Smooth muscle cell (in vitro differentiated cells): ENCODE results near the gene ABCG5. TPM values are rescaled to one million over a fixed set of nuclear protein-coding genes. Genes with fewer than 3 reads are reported as not detected.

ENCODE experiments used
- DNase-seq: peaks from one replicate; lab custom pipeline; 2025; ENCODE audit not compliant: unreplicated experiment; lab: John Stamatoyannopoulos, UW
- H2AFZ ChIP-seq: fragments of 200-600 bp; sonication (generic); 2 replicates; pipeline ENCODE4 v1.6.0; 2016; ENCODE audit warnings: antibody characterized with exemption, low read depth, mild to moderate bottlenecking
- H3F3A ChIP-seq: fragments of 200-600 bp; sonication (generic); 2 replicates; pipeline ENCODE4 v1.6.0; 2017; ENCODE audit warnings: antibody characterized with exemption, low read depth
- H3K27ac ChIP-seq: fragments of 200-600 bp; sonication (generic); 2 replicates; pipeline ENCODE4 v1.5.1; 2016; ENCODE audit warnings: low read depth, mild to moderate bottlenecking
- H3K27me3 ChIP-seq: fragments of 200-600 bp; sonication (generic); 2 replicates; pipeline ENCODE4 v1.6.1; 2016; ENCODE audit warnings: low read depth, mild to moderate bottlenecking
- H3K36me3 ChIP-seq: fragments of 200-600 bp; sonication (generic); 2 replicates; pipeline ENCODE4 v1.5.1; 2016; ENCODE audit warnings: low read depth
- H3K4me1 ChIP-seq: fragments of 200-600 bp; sonication (generic); 2 replicates; pipeline ENCODE4 v1.5.1; 2016; ENCODE audit warnings: low read depth
- H3K4me2 ChIP-seq: fragments of 200-600 bp; sonication (generic); 2 replicates; pipeline ENCODE4 v1.6.0; 2016; ENCODE audit warnings: mild to moderate bottlenecking
- H3K4me3 ChIP-seq: fragments of 200-600 bp; sonication (generic); 2 replicates; pipeline ENCODE4 v1.5.1; 2016; ENCODE audit warnings: mild to moderate bottlenecking
- H3K79me2 ChIP-seq: fragments of 200-600 bp; sonication (generic); 2 replicates; pipeline ENCODE4 v1.6.0; 2016; ENCODE audit warnings: low read depth, mild to moderate bottlenecking
- H3K9ac ChIP-seq: fragments of 200-600 bp; sonication (generic); 2 replicates; pipeline ENCODE4 v1.6.0; 2016; ENCODE audit warnings: low read depth
- H3K9me3 ChIP-seq: fragments of 200-600 bp; sonication (generic); replicated peaks from 2 replicates; pipeline ENCODE4 v1.5.1; 2016; ENCODE audit warnings: low read depth
- H4K20me1 ChIP-seq: fragments of 200-600 bp; sonication (generic); 2 replicates; pipeline ENCODE4 v1.6.0; 2016; ENCODE audit warnings: low read depth
- WGBS: methylation state at CpG from one replicate; pipeline ENCODE4 v1.1.7; 2016; ENCODE audit warnings: low lambda C conversion rate; 5-methylcytosine and 5-hydroxymethylcytosine counted together
- polyA plus RNA-seq: library from polyadenylated mRNA; unstranded; fragments of >200 nt; fragmentation: Nextera tagmentation; extraction: Ambion mirVana; gene quantifications from 2 replicates; pipeline ENCODE4 v1.2.1, GENCODE V29; 2016
- total RNA-seq: library from RNA; depleted of rRNA; stranded (reverse); fragments of >200 nt; gene quantifications from 2 replicates; pipeline ENCODE4 v1.2.3, GENCODE V29; 2014
- TF ChIP-seq, protein P1 (sequence below): fragments of 200-600 bp; sonication (generic); IDR thresholded peaks from 2 replicates; pipeline ENCODE4 v1.5.1; 2017; ENCODE audit warnings: borderline replicate concordance, mild to moderate bottlenecking, antibody characterized with exemption; ENCODE audit not compliant: insufficient read depth, poor library complexity, severe bottlenecking

ABCG5 gene
- total and polyA plus RNA-seq, 2 experiments from 2014 or later, result not detected

DNA sequence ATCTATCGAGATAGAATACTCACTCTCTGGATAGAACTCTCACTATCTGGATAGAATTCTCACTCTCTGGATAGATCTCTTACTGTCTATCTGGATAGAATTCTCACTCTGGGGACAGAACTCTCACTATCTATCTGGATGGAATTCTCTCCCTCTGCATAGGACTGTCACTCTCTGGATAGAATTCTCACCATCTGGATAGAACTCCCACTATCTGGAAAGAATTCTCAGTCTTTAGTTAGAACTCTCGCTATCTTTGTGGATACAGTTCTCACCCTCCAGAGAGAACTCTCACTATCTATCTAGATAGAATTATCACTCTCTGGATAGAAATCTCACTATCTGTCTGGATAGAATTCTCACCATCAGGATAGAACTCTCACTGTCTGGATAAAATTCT, 16.7 kb upstream of the ABCG5 start:
- Histone ChIP-seq H3F3A (no peaks in the 10 kb centered on the region), H3K4me3 (no peak overlapping the region), H3K4me2 (no peak overlapping the region), H2AFZ (no peak overlapping the region), H3K27ac (no peak overlapping the region), H3K27me3 (peaks cover 50% of the 10 kb centered on the region), H3K79me2 (no peaks in the 10 kb centered on the region), H3K9me3 (no peaks in the 10 kb centered on the region), H4K20me1 (no peaks in the 10 kb centered on the region), H3K9ac (no peak overlapping the region), H3K36me3 (no peaks in the 10 kb centered on the region), H3K4me1 (no peaks in the 10 kb centered on the region)
- 84% methylated on average over 2 of the region's 2 CpGs for WGBS
- TF ChIP-seq, protein P1, sequence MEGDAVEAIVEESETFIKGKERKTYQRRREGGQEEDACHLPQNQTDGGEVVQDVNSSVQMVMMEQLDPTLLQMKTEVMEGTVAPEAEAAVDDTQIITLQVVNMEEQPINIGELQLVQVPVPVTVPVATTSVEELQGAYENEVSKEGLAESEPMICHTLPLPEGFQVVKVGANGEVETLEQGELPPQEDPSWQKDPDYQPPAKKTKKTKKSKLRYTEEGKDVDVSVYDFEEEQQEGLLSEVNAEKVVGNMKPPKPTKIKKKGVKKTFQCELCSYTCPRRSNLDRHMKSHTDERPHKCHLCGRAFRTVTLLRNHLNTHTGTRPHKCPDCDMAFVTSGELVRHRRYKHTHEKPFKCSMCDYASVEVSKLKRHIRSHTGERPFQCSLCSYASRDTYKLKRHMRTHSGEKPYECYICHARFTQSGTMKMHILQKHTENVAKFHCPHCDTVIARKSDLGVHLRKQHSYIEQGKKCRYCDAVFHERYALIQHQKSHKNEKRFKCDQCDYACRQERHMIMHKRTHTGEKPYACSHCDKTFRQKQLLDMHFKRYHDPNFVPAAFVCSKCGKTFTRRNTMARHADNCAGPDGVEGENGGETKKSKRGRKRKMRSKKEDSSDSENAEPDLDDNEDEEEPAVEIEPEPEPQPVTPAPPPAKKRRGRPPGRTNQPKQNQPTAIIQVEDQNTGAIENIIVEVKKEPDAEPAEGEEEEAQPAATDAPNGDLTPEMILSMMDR, result no peak
- no peak for DNase-seq

GRCh38 chr2:43854671-43855070, 16.0 kb upstream of the ABCG5 start:
- no peak overlapping the region for H3K4me2 ChIP-seq
- TF ChIP-seq, protein P1, result no peak
- DNase-seq, result no peak
- H3F3A ChIP-seq, result no peaks in the 10 kb centered on the region
- no peak overlapping the region for H3K4me3 ChIP-seq
- no peaks in the 10 kb centered on the region for H3K4me1 ChIP-seq
- no peak overlapping the region for H2AFZ ChIP-seq
- H4K20me1 ChIP-seq, result no peaks in the 10 kb centered on the region
- no peak overlapping the region for H3K27ac ChIP-seq
- WGBS, result 83% methylated on average over 3 of the region's 3 CpGs
- H3K27me3 ChIP-seq, result peaks cover 48% of the 10 kb centered on the region
- H3K36me3 ChIP-seq, result no peaks in the 10 kb centered on the region
- H3K9ac ChIP-seq, result no peak overlapping the region
- no peaks in the 10 kb centered on the region for H3K79me2 ChIP-seq
- no peaks in the 10 kb centered on the region for H3K9me3 ChIP-seq

GRCh38 chr2:43853141-43854081, 14.8 kb upstream of the ABCG5 start:
- peaks cover 37% of the 10 kb centered on the region for H3K27me3 ChIP-seq
- no peak overlapping the region for H2AFZ ChIP-seq
- TF ChIP-seq, protein P1, result no peak
- H3K4me2 ChIP-seq, result no peak overlapping the region
- no peaks in the 10 kb centered on the region for H3K9me3 ChIP-seq
- H3K9ac ChIP-seq, result no peak overlapping the region
- H3K27ac ChIP-seq, result no peak overlapping the region
- H3K36me3 ChIP-seq, result no peaks in the 10 kb centered on the region
- no peak for DNase-seq
- no peak overlapping the region for H3K4me3 ChIP-seq
- H3K4me1 ChIP-seq, result no peaks in the 10 kb centered on the region
- no peaks in the 10 kb centered on the region for H4K20me1 ChIP-seq
- H3K79me2 ChIP-seq, result no peaks in the 10 kb centered on the region
- H3F3A ChIP-seq, result no peaks in the 10 kb centered on the region
- 90% methylated on average over 10 of the region's 10 CpGs for WGBS

DNA sequence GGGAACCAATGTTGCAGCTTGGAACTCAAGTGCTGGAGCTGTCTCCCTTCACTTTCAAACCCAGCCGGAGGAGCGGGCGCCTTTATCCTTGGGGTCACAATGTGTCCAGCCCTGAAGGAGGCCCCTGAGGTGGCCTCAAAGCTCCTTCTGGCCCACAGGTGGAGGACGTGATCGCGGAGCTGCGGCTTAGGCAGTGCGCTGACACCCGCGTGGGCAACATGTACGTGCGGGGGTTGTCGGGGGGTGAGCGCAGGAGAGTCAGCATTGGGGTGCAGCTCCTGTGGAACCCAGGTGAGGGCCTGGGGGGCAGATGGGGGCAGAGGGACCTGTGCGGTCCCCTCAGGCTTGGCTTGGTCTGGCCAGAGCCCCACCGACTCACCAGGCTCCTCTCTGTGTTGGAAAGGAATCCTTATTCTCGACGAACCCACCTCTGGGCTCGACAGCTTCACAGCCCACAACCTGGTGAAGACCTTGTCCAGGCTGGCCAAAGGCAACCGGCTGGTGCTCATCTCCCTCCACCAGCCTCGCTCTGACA, 13.6 kb upstream of the ABCG5 start:
- no peaks in the 10 kb centered on the region for H3K4me1 ChIP-seq
- H3K27ac ChIP-seq, result no peak overlapping the region
- no peaks in the 10 kb centered on the region for H4K20me1 ChIP-seq
- H3K36me3 ChIP-seq, result no peaks in the 10 kb centered on the region
- H3K9me3 ChIP-seq, result no peaks in the 10 kb centered on the region
- H3K9ac ChIP-seq, result no peak overlapping the region
- peaks cover 26% of the 10 kb centered on the region for H3K27me3 ChIP-seq
- TF ChIP-seq, protein P1, result no peak
- no peaks in the 10 kb centered on the region for H3F3A ChIP-seq
- no peaks in the 10 kb centered on the region for H3K79me2 ChIP-seq
- WGBS, result 95% methylated on average over 20 of the region's 21 CpGs
- no peak overlapping the region for H2AFZ ChIP-seq
- H3K4me2 ChIP-seq, result no peak overlapping the region
- no peak for DNase-seq
- H3K4me3 ChIP-seq, result no peak overlapping the region
